PC-9 (cell line): ENCODE data around the gene IMPA2. TPM values are rescaled to one million over a fixed set of nuclear protein-coding genes. Genes with fewer than 3 reads are reported as not detected.
"Not testable (repeated sequence)": the region's sequence is repeated elsewhere in the genome, so short reads cannot be mapped to it uniquely, and the experiment has no call there.

ENCODE experiments used
- BruUV-seq: library from RNA; stranded (reverse); fragments of 400-500 nt; replicated peaks from 2 replicates; lab custom pipeline; 2021; lab: Mats Ljungman, UMichigan
- CTCF ChIA-PET: fragments of 300-600 bp; sonication (Branson Sonifier 250); formaldehyde crosslinking; loops from one replicate; lab custom pipeline; 2022; ENCODE audit warnings: antibody characterized with exemption; lab: Charles Lee
- POLR2A ChIA-PET: fragments of 300-600 bp; sonication (Branson Sonifier 250); formaldehyde crosslinking; loops from one replicate; lab custom pipeline; 2022; ENCODE audit warnings: antibody characterized with exemption; ENCODE audit not compliant: unreplicated experiment; lab: Charles Lee
- DNase-seq, 2 experiments: peaks; one replicate each; pipeline versions ENCODE4 v3.0.0 to v3.0.0-alpha.2; 2015 to 2022; ENCODE audit warnings: mixed read lengths in 1 of 2
- H2AFZ ChIP-seq: fragments of 200-600 bp; sonication (generic); 2 replicates; pipeline ENCODE4 v1.8.1; 2017; ENCODE audit warnings: antibody characterized with exemption
- H3F3A ChIP-seq: fragments of 200-600 bp; sonication (generic); 2 replicates; pipeline ENCODE4 v1.8.1; 2017; ENCODE audit warnings: antibody characterized with exemption, mild to moderate bottlenecking, low read depth; ENCODE audit not compliant: insufficient read depth
- H3K27ac ChIP-seq: fragments of 200-600 bp; sonication (generic); 2 replicates; pipeline ENCODE4 v1.6.1; 2016; ENCODE audit warnings: mixed run types
- H3K27me3 ChIP-seq: fragments of 200-600 bp; sonication (generic); 2 replicates; pipeline ENCODE4 v1.6.1; 2016; ENCODE audit warnings: low read depth, mixed run types; ENCODE audit not compliant: insufficient read depth
- H3K36me3 ChIP-seq: fragments of 200-600 bp; sonication (generic); 2 replicates; pipeline ENCODE4 v1.6.1; 2016; ENCODE audit warnings: low read depth, mixed run types
- H3K4me1 ChIP-seq: fragments of 200-600 bp; sonication (generic); replicated peaks from 2 replicates; pipeline ENCODE4 v1.6.1; 2016; ENCODE audit warnings: mixed run types; ENCODE audit not compliant: insufficient read depth
- H3K4me2 ChIP-seq: fragments of 200-600 bp; sonication (generic); 2 replicates; pipeline ENCODE4 v1.6.1; 2017; ENCODE audit warnings: mixed run types
- H3K4me3 ChIP-seq: fragments of 200-600 bp; sonication (generic); 2 replicates; pipeline ENCODE4 v1.6.1; 2016; ENCODE audit warnings: mixed run types
- H3K79me2 ChIP-seq: fragments of 200-600 bp; sonication (generic); 2 replicates; pipeline ENCODE4 v1.6.1; 2017; ENCODE audit warnings: low read depth, mixed run types
- H3K9me2 ChIP-seq: fragments of 200-600 bp; sonication (generic); 2 replicates; pipeline ENCODE4 v1.8.1; 2017; ENCODE audit warnings: mild to moderate bottlenecking; ENCODE audit not compliant: insufficient read depth
- H3K9me3 ChIP-seq: fragments of 200-600 bp; sonication (generic); 2 replicates; pipeline ENCODE4 v1.8.1; 2016; ENCODE audit warnings: low read depth; ENCODE audit not compliant: insufficient read depth
- H4K20me1 ChIP-seq: fragments of 200-600 bp; sonication (generic); 2 replicates; pipeline ENCODE4 v1.8.1; 2017; ENCODE audit not compliant: insufficient read depth
- EZH2 ChIP-seq: fragments of 200-600 bp; sonication (generic); IDR thresholded peaks from 2 replicates; pipeline ENCODE4 v1.8.0; 2017; ENCODE audit warnings: antibody characterized with exemption, low read depth
- intact Hi-C: fragments of 100-400 bp; cut with micrococcal nuclease; formaldehyde crosslinking; loops from one replicate; pipeline ENCODE4 v1.10.0; 2022; ENCODE audit not compliant: unreplicated experiment
- total RNA-seq: library from RNA; stranded (reverse); gene quantifications from 2 replicates; pipeline ENCODE4 v1.2.3, GENCODE V29; 2021
- TF ChIP-seq, protein P1 (sequence below): fragments of 200-600 bp; sonication (generic); conservative IDR thresholded peaks from 2 replicates; pipeline ENCODE4 v1.6.1; 2017; ENCODE audit warnings: mixed run types, antibody characterized with exemption, mild to moderate bottlenecking, moderate library complexity

IMPA2 gene
- total RNA-seq, 1 experiment from 2014 or later, result 91.4 TPM

DNA sequence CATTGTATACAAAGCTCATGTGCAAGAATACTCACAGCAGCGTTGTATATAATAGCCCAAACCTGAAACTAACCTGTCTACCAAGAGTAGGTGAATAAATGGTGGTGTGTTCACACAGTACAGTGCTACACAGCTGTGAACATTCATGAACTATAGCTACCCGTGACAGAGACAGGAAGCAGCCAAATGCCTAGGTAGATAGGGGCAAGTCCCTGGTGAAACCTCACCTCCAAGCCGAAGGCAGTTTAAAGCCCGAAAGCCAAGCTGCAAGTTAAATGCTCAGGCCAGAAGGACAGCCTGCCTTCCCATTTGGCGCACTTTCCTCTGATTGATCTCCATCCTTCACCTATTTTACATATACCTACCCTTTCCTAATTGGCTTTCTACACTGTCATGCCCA lies 36.5 kb upstream of the IMPA2 start:
- Histone ChIP-seq H3K79me2 (peaks cover 3% of the 10 kb centered on the region; the same call in 1 of the 2 replicates), H3F3A (peaks cover 31% of the 10 kb centered on the region), H3K4me1 (peaks cover 27% of the 10 kb centered on the region), H4K20me1 (no peaks in the 10 kb centered on the region), H3K4me3 (no peak overlapping the region), H3K27ac (no peak overlapping the region), H3K4me2 (no peak overlapping the region), H2AFZ (no peak overlapping the region), H3K36me3 (no peaks in the 10 kb centered on the region), H3K9me2 (no peaks in the 10 kb centered on the region), H3K9me3 (no peaks in the 10 kb centered on the region), H3K27me3 (no peaks in the 10 kb centered on the region)
- ChIA-PET CTCF (interaction anchor here (1.6 kb wide), 1 partner anchor 50 kb away, joined by 4 read pairs; no protein-coding TSS in a partner anchor), POLR2A (no interaction called here)
- DNase-seq, result no peak
- intact Hi-C loops, result no loop called here
- no peak for TF ChIP-seq EZH2
- TF ChIP-seq, protein P1, sequence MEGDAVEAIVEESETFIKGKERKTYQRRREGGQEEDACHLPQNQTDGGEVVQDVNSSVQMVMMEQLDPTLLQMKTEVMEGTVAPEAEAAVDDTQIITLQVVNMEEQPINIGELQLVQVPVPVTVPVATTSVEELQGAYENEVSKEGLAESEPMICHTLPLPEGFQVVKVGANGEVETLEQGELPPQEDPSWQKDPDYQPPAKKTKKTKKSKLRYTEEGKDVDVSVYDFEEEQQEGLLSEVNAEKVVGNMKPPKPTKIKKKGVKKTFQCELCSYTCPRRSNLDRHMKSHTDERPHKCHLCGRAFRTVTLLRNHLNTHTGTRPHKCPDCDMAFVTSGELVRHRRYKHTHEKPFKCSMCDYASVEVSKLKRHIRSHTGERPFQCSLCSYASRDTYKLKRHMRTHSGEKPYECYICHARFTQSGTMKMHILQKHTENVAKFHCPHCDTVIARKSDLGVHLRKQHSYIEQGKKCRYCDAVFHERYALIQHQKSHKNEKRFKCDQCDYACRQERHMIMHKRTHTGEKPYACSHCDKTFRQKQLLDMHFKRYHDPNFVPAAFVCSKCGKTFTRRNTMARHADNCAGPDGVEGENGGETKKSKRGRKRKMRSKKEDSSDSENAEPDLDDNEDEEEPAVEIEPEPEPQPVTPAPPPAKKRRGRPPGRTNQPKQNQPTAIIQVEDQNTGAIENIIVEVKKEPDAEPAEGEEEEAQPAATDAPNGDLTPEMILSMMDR, result no peak
- BruUV-seq, result no TSS peak

DNA sequence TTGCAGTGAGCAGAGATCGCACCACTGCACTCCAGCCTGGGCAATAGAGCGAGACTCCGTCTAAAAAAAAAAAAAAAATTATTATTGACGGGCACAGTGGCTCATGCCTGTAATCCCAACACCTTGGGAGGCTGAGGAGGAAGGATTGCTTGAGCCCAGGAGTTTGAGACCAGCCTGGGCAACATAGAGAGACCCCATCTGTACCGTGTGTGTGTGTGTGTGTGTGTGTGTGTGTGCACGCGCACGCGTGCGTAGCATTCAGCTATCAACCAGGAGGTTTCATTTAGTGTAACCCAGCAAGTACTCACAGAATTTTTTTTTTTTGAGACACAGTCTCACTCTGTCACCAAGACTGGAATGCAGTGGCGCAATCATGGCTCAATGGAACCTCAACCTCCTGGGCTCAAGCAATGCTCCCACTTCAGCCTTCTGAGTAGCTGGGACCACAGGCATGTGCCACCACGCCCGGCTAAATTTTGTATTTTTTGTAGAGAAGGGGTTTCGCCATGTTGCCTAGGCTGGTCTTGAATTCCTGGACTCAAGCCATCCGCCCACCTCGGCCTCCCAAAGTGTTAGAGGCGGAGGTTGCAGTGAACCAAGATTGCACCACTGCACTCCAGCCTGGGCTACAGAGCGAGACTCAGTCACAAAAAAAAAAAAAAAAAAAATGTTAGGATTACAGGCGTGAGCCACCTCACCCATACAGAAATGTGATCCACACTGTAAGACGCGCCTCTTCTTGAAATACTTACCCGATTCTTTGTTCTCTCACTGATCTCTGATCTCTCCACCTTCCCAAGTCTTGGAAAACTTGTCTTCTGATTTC lies 35.3 kb upstream of the IMPA2 start:
- intact Hi-C loops, result loop anchor here (1.0 to 2.0 kb wide), 4 partner anchors 37 to 86 kb away; partner anchors contain the start of gene MPPE1
- not testable (repeated sequence) for H3K36me3 ChIP-seq, H3K27me3 ChIP-seq, H4K20me1 ChIP-seq, H3K9me2 ChIP-seq, H3K9me3 ChIP-seq, H3K79me2 ChIP-seq
- Histone ChIP-seq H3K27ac (peak overlapping the region; percentile 99), H2AFZ (peak overlapping the region; percentile 72), H3F3A (peaks cover 31% of the 10 kb centered on the region), H3K4me3 (peak overlapping the region; percentile 88; the same call in 1 of the 2 replicates), H3K4me2 (peak overlapping the region; percentile 83), H3K4me1 (peaks cover 27% of the 10 kb centered on the region)
- ChIA-PET POLR2A (interaction anchor here (0.6 to 3.2 kb wide), 5 partner anchors 35 to 937 kb away, joined by 4 to 57 read pairs (median 5); partner anchors contain the start of gene IMPA2), CTCF (interaction anchor here (0.6 to 1.6 kb wide), 6 partner anchors 9 to 291 kb away, joined by 3 to 10 read pairs (median 4); no protein-coding TSS in a partner anchor)
- BruUV-seq, result TSS peak; percentile 29
- peak; percentile 89 to 92 for DNase-seq

DNA sequence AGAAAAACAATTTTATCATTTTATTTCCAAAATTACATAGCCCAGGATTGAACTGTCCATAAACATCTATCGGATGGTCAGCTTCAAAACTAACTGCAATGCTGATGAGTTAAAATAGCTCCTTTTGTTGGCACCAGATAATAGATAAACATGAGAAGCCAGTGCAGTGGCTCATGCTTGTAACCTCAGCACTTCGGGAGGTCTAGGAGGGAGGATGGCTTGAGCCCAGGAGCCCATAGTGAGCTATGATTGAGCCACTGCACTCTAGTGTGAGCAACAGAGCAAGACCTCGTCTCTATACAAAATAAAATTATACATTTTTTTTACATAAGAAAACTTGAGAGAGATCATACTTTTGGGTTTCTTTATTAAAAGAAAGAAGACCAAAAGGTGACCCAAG lies 34.6 kb upstream of the IMPA2 start:
- H3K27me3 ChIP-seq, result no peaks in the 10 kb centered on the region
- TF ChIP-seq, protein P1, result no peak; the same call in 1 of the 2 replicates
- no peak for TF ChIP-seq EZH2
- peak in 1 of 2 experiments; percentile 16 for DNase-seq
- H3K4me2 ChIP-seq, result peak overlapping the region; percentile 83
- H3K9me2 ChIP-seq, result no peaks in the 10 kb centered on the region
- ChIA-PET POLR2A (interaction anchor here (0.6 to 3.2 kb wide), 3 partner anchors 34 to 937 kb away, joined by 3 to 57 read pairs (median 6); partner anchors contain the start of gene IMPA2), CTCF (interaction anchor here (0.5 to 1.3 kb wide), 4 partner anchors 9 to 324 kb away, joined by 3 to 10 read pairs (median 6); no protein-coding TSS in a partner anchor)
- peak overlapping the region; percentile 88; the same call in 1 of the 2 replicates for H3K4me3 ChIP-seq
- H3K36me3 ChIP-seq, result no peaks in the 10 kb centered on the region
- no peaks in the 10 kb centered on the region for H4K20me1 ChIP-seq
- H3K9me3 ChIP-seq, result no peaks in the 10 kb centered on the region
- H3K79me2 ChIP-seq, result peaks cover 3% of the 10 kb centered on the region; the same call in 1 of the 2 replicates
- H2AFZ ChIP-seq, result peak overlapping the region; percentile 72
- intact Hi-C loops, result loop anchor here (1.0 to 2.0 kb wide), 7 partner anchors 35 to 431 kb away; partner anchors contain the start of genes AFG3L2, IMPA2 and MPPE1
- H3F3A ChIP-seq, result peaks cover 31% of the 10 kb centered on the region
- peaks cover 27% of the 10 kb centered on the region for H3K4me1 ChIP-seq
- peak overlapping the region; percentile 99 for H3K27ac ChIP-seq
- no TSS peak for BruUV-seq
